Activated B cell treated with CpG ODN at 0.5 μM for 24 hours (primary cell): ENCODE measurements around the gene ENDOU. TPM values are rescaled to one million over a fixed set of nuclear protein-coding genes. Genes with fewer than 3 reads are reported as not detected.

Experiments used
- ATAC-seq: fragments of 200-7000 bp; cut with Tn5 transposase; one replicate; pipeline ENCODE4 v1.10.0; 2021; ENCODE audit warnings: low read depth, mild to moderate bottlenecking, moderate library complexity
- CTCF ChIA-PET: fragments of 350-600 bp; sonication (Branson Sonifier 250); formaldehyde crosslinking; loops from one replicate; lab custom pipeline; 2021; ENCODE audit warnings: antibody characterized with exemption; lab: Charles Lee
- POLR2A ChIA-PET: fragments of 350-600 bp; sonication (Branson Sonifier 250); formaldehyde crosslinking; loops from one replicate; lab custom pipeline; 2021; ENCODE audit warnings: antibody characterized with exemption; lab: Charles Lee
- DNase-seq: peaks from one replicate; pipeline ENCODE4 v3.0.0; 2022
- H3K27ac Mint-ChIP-seq: one replicate; pipeline ENCODE4 v1.8.0; 2020; ENCODE audit warnings: mixed read lengths
- H3K27me3 Mint-ChIP-seq: one replicate; pipeline ENCODE4 v1.8.0; 2021; ENCODE audit warnings: mixed read lengths
- H3K36me3 Mint-ChIP-seq: one replicate; pipeline ENCODE4 v1.8.0; 2021; ENCODE audit warnings: low read depth, mixed read lengths
- H3K4me1 Mint-ChIP-seq: one replicate; pipeline ENCODE4 v1.8.0; 2021; ENCODE audit warnings: mixed read lengths
- H3K4me3 Mint-ChIP-seq: one replicate; pipeline ENCODE4 v1.8.0; 2020; ENCODE audit warnings: mild to moderate bottlenecking, mixed read lengths
- H3K9me3 Mint-ChIP-seq: one replicate; pipeline ENCODE4 v1.8.0; 2020; ENCODE audit warnings: mixed read lengths
- intact Hi-C: fragments of 100-400 bp; cut with micrococcal nuclease; formaldehyde crosslinking; loops from one replicate; pipeline ENCODE4 v1.15.1; 2024
- total RNA-seq: library from RNA; stranded (reverse); gene quantifications from 2 replicates; pipeline ENCODE4 v1.2.3, GENCODE V29; 2022
- TF ChIP-seq, protein P1 (sequence below): fragments of 200-600 bp; IDR thresholded peaks from one replicate; pipeline ENCODE4 v1.8.0; 2022; ENCODE audit warnings: antibody characterized with exemption, mild to moderate bottlenecking

Gene ENDOU
- total RNA-seq, 1 donor from 2014 or later = 0.24 TPM

DNA sequence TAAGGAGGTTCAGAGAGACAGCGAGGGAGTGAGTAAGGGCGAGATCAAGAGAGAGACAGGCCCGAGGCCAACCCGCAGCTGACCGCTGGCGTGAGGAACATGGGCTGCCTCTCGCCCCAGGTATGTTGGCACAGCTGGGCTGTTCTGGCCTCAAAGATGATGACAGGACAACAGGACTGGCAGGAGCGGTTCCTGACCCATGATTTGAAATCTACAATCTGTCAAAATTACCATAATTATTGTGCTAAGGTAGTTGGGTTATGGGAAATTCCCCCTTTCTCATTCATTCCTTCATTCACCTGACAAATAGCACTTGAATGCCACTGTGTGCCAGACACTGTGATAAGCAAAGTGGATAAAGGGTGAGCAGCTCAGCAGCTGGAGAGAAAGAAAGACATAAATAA is 5.1 kb upstream of the ENDOU start:
- intact Hi-C loops = no loop called here
- CTCF ChIA-PET = interaction anchor here (0.7 to 1.2 kb wide), 3 partner anchors 12 to 698 kb away, joined by 3 read pairs; no protein-coding TSS in a partner anchor
- ATAC-seq (no peak), DNase-seq (no peak)
- Mint-ChIP-seq H3K36me3 (no peaks in the 10 kb centered on the region), H3K4me1 (peaks cover 24% of the 10 kb centered on the region), H3K27me3 (no peaks in the 10 kb centered on the region), H3K9me3 (no peaks in the 10 kb centered on the region), H3K27ac (no peak overlapping the region), H3K4me3 (no peak overlapping the region)
- TF ChIP-seq, protein P1, sequence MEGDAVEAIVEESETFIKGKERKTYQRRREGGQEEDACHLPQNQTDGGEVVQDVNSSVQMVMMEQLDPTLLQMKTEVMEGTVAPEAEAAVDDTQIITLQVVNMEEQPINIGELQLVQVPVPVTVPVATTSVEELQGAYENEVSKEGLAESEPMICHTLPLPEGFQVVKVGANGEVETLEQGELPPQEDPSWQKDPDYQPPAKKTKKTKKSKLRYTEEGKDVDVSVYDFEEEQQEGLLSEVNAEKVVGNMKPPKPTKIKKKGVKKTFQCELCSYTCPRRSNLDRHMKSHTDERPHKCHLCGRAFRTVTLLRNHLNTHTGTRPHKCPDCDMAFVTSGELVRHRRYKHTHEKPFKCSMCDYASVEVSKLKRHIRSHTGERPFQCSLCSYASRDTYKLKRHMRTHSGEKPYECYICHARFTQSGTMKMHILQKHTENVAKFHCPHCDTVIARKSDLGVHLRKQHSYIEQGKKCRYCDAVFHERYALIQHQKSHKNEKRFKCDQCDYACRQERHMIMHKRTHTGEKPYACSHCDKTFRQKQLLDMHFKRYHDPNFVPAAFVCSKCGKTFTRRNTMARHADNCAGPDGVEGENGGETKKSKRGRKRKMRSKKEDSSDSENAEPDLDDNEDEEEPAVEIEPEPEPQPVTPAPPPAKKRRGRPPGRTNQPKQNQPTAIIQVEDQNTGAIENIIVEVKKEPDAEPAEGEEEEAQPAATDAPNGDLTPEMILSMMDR = no peak
- POLR2A ChIA-PET = interaction anchor here (0.7 kb wide), 1 partner anchor 78 kb away, joined by 3 read pairs; no protein-coding TSS in a partner anchor

DNA sequence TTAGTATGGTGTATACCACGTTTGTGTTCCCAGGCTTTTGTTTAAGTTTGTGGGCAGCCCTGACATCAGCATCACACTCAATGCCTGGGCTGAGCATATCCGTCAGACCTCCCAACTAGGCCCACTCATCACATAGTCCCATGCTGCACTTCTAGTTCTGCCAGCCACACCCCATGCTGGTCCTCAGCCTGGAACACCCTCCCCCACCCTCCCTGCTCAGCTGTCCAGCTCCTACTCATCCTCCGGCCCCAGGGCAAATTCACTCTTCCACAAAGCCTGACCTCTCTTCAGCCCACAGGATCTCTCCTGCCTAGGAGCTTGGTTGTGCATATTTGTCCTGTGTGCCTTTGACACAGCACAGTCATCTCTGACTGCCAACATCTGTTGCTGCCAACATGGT is 3.9 kb upstream of the ENDOU start:
- intact Hi-C loops = no loop called here
- TF ChIP-seq, protein P1 = no peak
- Mint-ChIP-seq H3K27me3 (no peaks in the 10 kb centered on the region), H3K27ac (no peak overlapping the region), H3K4me1 (peaks cover 34% of the 10 kb centered on the region), H3K36me3 (no peaks in the 10 kb centered on the region), H3K9me3 (no peaks in the 10 kb centered on the region), H3K4me3 (no peak overlapping the region)
- DNase-seq (no peak), ATAC-seq (no peak)
- CTCF ChIA-PET = no interaction called here
- POLR2A ChIA-PET = interaction anchor here (0.6 to 0.7 kb wide), 2 partner anchors 19 to 26 kb away, joined by 6 read pairs; no protein-coding TSS in a partner anchor

DNA sequence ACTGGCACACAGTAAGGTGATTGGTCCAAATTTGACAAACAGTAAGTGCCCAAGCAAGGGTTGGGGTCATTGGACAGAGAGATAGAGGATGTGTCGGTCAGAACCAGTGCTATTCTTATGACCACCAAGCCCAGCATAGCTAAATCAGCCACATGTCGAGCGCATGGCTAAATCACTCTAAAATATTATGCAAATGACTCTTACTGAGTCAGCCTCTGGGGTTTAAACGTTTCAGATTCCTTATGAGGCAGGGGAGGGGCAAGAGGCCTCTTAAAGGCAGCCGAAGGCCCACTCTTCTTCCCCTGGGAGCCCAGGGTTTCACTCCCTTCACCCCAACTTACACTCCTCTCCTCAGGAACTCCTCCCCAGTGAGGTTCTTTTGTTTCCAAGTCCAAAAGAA is 603 bp upstream of the ENDOU start:
- TF ChIP-seq, protein P1 = no peak
- intact Hi-C loops = loop anchor here (1.0 to 2.0 kb wide), 3 partner anchors 11 to 17 kb away; no protein-coding TSS in a partner anchor
- ATAC-seq (peak; percentile 92), DNase-seq (no peak)
- CTCF ChIA-PET = interaction anchor here (1.0 to 8.6 kb wide), 8 partner anchors 11 to 112 kb away, joined by 3 to 91 read pairs (median 4); no protein-coding TSS in a partner anchor
- no peak overlapping the region for H3K4me3 Mint-ChIP-seq
- peaks cover 8% of the 10 kb centered on the region for H3K36me3 Mint-ChIP-seq
- H3K9me3 Mint-ChIP-seq = no peaks in the 10 kb centered on the region
- peaks cover 37% of the 10 kb centered on the region for H3K4me1 Mint-ChIP-seq
- H3K27ac Mint-ChIP-seq = peak overlapping the region; percentile 65
- POLR2A ChIA-PET = interaction anchor here (0.6 to 4.3 kb wide), 9 partner anchors 15 to 330 kb away, joined by 3 to 36 read pairs (median 3); partner anchors contain the start of genes RPAP3 and SLC48A1
- no peaks in the 10 kb centered on the region for H3K27me3 Mint-ChIP-seq

DNA sequence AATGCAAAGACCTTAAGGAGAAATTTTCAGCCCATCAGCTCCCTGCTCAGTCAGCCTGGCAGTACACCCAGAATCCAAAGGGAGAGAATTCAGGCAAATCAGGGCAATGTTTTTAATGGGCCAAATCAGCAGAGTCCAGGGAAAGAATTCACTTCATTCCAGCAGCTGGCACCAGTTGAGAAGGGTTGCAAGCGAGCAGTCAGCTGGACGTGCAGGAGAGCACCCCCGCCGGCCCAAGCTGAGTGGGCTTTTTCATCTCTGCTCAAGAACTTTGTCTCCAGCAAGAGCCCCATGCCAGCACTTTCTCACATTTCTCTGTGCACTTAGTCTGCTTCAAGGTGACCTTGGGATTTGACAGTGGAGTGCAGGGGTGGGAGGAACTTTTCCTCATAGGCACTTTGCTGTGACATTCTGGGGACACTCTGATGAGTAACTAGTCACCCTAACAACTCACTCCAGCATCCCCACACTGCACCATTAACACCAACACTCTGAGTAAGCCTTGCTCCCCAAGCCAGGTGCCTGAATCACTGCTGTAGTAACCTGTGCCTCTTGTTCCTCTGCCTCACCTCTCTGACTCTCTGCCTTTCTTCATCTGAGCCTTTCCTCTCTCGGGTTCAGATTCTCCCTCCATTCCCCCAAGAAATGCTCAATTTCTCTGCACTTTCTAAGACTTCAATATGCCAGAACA is 2.2 kb downstream of the ENDOU start:
- DNase-seq = no peak
- no peaks in the 10 kb centered on the region for H3K27me3 Mint-ChIP-seq
- no peak overlapping the region for H3K27ac Mint-ChIP-seq
- no peak overlapping the region for H3K4me3 Mint-ChIP-seq
- ChIA-PET CTCF (interaction anchor here (1.2 to 8.6 kb wide), 3 partner anchors 8 to 43 kb away, joined by 4 to 91 read pairs (median 18); no protein-coding TSS in a partner anchor), POLR2A (no interaction called here)
- ATAC-seq = no peak
- intact Hi-C loops = no loop called here
- TF ChIP-seq, protein P1 = no peak
- H3K9me3 Mint-ChIP-seq = no peaks in the 10 kb centered on the region
- peaks cover 40% of the 10 kb centered on the region for H3K4me1 Mint-ChIP-seq
- H3K36me3 Mint-ChIP-seq = peaks cover 16% of the 10 kb centered on the region

DNA sequence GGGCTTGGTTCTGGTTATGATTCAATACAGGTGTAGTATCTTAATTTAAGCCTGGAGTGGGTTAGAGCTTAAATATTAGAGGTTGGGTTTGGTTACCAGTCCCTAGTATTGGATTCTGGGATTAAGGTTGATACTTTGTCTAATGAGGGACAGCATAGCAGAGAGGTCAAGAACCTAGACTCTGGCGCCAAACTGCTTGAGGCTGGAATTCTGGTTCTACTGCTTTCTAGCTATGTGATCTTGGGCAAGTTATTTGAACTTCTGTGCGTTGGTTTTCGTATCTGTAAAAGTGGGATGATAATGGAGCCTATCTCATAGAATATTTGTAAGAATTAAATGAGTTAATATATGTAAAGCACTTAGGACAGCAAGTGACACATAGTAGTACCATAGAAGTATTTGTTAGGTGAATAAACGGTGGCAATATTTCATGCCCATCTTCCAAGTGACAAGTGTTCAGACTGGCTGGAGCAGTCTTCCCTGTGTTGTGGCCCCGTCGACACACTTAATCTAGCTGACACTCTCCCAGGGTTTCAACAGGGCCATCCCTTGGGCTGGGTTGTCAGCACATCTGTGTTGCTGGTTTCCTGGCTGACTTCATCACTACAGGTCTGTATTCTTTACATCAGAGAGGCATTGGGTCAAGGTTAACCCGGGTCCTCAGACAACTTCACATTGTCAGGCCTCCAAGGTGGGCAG is 3.0 kb downstream of the ENDOU start:
- Mint-ChIP-seq H3K27ac (no peak overlapping the region), H3K4me3 (no peak overlapping the region), H3K9me3 (no peaks in the 10 kb centered on the region), H3K4me1 (peaks cover 45% of the 10 kb centered on the region), H3K36me3 (peaks cover 16% of the 10 kb centered on the region), H3K27me3 (no peaks in the 10 kb centered on the region)
- DNase-seq (no peak), ATAC-seq (no peak)
- TF ChIP-seq, protein P1 = no peak
- POLR2A ChIA-PET = no interaction called here
- CTCF ChIA-PET = interaction anchor here (1.0 to 8.6 kb wide), 2 partner anchors 20 to 45 kb away, joined by 4 to 91 read pairs; no protein-coding TSS in a partner anchor
- intact Hi-C loops = no loop called here
